ENCODE data around the gene NCK2.

Gene NCK2

GRCh38 chr2:105928563-105928962, 183.9 kb downstream of the NCK2 start:
- Histone ChIP-seq H3K27me3 (ENCODE audit: insufficient read depth, low read length, poor library complexity, severe bottlenecking) (no peaks in the 10 kb centered on the region), H4K20me1 (ENCODE audit: insufficient read depth, low read length, poor library complexity, severe bottlenecking) (no peaks in the 10 kb centered on the region), H3K9me3 (ENCODE audit: insufficient read depth, low read depth, low read length) (peaks cover 5% of the 10 kb centered on the region; the same call in 1 of the 2 replicates), H2AFZ (ENCODE audit: low read length) (no peak overlapping the region), H3K9ac (ENCODE audit: low read depth, low read length, poor library complexity, severe bottlenecking) (no peak overlapping the region), H3F3A (ENCODE audit: low read depth) (no peaks in the 10 kb centered on the region), H3K9me2 (replicated peaks; ENCODE audit: low read depth, low read length) (no peaks in the 10 kb centered on the region), H3K4me3 (ENCODE audit: low read length, poor library complexity, severe bottlenecking) (no peak overlapping the region), H3K79me2 (ENCODE audit: insufficient read depth, low read length) (no peaks in the 10 kb centered on the region), H3K36me3 (ENCODE audit: insufficient read depth, low read length) (no peaks in the 10 kb centered on the region), H3K4me2 (ENCODE audit: low read depth, low read length, poor library complexity, severe bottlenecking) (no peak overlapping the region), H3K4me1 (ENCODE audit: insufficient read depth, low read length, poor library complexity, severe bottlenecking) (peaks cover 27% of the 10 kb centered on the region)
- TF ChIP-seq CTCF (conservative IDR thresholded peaks at IDR 0.05; ENCODE audit: low read length): no peak
- no peak for TF ChIP-seq EZH2phosphoT487 (IDR thresholded peaks at IDR 0.05; ENCODE audit: borderline replicate concordance)

- no peak overlapping the region for H2AFZ ChIP-seq (ENCODE audit: low read length)
- no peaks in the 10 kb centered on the region for H4K20me1 ChIP-seq (ENCODE audit: insufficient read depth, low read length, poor library complexity, severe bottlenecking)
- peaks cover 27% of the 10 kb centered on the region for H3K4me1 ChIP-seq (ENCODE audit: insufficient read depth, low read length, poor library complexity, severe bottlenecking)
- H3K9me2 ChIP-seq (replicated peaks; ENCODE audit: low read depth, low read length): no peaks in the 10 kb centered on the region
- H3K4me3 ChIP-seq (ENCODE audit: low read length, poor library complexity, severe bottlenecking): no peak overlapping the region
- H3K9me3 ChIP-seq (ENCODE audit: insufficient read depth, low read depth, low read length): peaks cover 8% of the 10 kb centered on the region; the same call in 1 of the 2 replicates
- H3F3A ChIP-seq (ENCODE audit: low read depth): no peaks in the 10 kb centered on the region
- peak overlapping the region; percentile 13 for H3K4me2 ChIP-seq (ENCODE audit: low read depth, low read length, poor library complexity, severe bottlenecking)
- H3K9ac ChIP-seq (ENCODE audit: low read depth, low read length, poor library complexity, severe bottlenecking): no peak overlapping the region
- TF ChIP-seq CTCF (conservative IDR thresholded peaks at IDR 0.05; ENCODE audit: low read length): no peak
- no peak for TF ChIP-seq EZH2phosphoT487 (IDR thresholded peaks at IDR 0.05; ENCODE audit: borderline replicate concordance)
- no peaks in the 10 kb centered on the region for H3K79me2 ChIP-seq (ENCODE audit: insufficient read depth, low read length)
- no peaks in the 10 kb centered on the region for H3K27me3 ChIP-seq (ENCODE audit: insufficient read depth, low read length, poor library complexity, severe bottlenecking)
- H3K36me3 ChIP-seq (ENCODE audit: insufficient read depth, low read length): no peaks in the 10 kb centered on the region
Measured at GRCh38 chr2:105929516-105929915, 184.8 kb downstream of the NCK2 start.

- no peaks in the 10 kb centered on the region for H3F3A ChIP-seq (ENCODE audit: low read depth)
- no peaks in the 10 kb centered on the region for H3K79me2 ChIP-seq (ENCODE audit: insufficient read depth, low read length)
- H3K4me3 ChIP-seq (ENCODE audit: low read length, poor library complexity, severe bottlenecking): no peak overlapping the region
- H2AFZ ChIP-seq (ENCODE audit: low read length): no peak overlapping the region
- no peak overlapping the region for H3K4me2 ChIP-seq (ENCODE audit: low read depth, low read length, poor library complexity, severe bottlenecking)
- no peak overlapping the region for H3K9ac ChIP-seq (ENCODE audit: low read depth, low read length, poor library complexity, severe bottlenecking)
- no peaks in the 10 kb centered on the region for H3K36me3 ChIP-seq (ENCODE audit: insufficient read depth, low read length)
- TF ChIP-seq CTCF (conservative IDR thresholded peaks at IDR 0.05; ENCODE audit: low read length) (no peak), EZH2phosphoT487 (IDR thresholded peaks at IDR 0.05; ENCODE audit: borderline replicate concordance) (no peak)
- H3K9me2 ChIP-seq (replicated peaks; ENCODE audit: low read depth, low read length): no peaks in the 10 kb centered on the region
- H3K4me1 ChIP-seq (ENCODE audit: insufficient read depth, low read length, poor library complexity, severe bottlenecking): peaks cover 19% of the 10 kb centered on the region
- peaks cover 8% of the 10 kb centered on the region; the same call in 1 of the 2 replicates for H3K9me3 ChIP-seq (ENCODE audit: insufficient read depth, low read depth, low read length)
- no peaks in the 10 kb centered on the region for H3K27me3 ChIP-seq (ENCODE audit: insufficient read depth, low read length, poor library complexity, severe bottlenecking)
- no peaks in the 10 kb centered on the region for H4K20me1 ChIP-seq (ENCODE audit: insufficient read depth, low read length, poor library complexity, severe bottlenecking)
Measured at GRCh38 chr2:105932582-105932981, 187.9 kb downstream of the NCK2 start.

All from Loucy (cell line).